ENCODE data around the gene LYSMD2.

- TF ChIP-seq NFYB (CRISPR knock-in tag; conservative IDR thresholded peaks at IDR 0.05; ENCODE audit: low read depth), result no peak
- no peak for TF ChIP-seq AFF4 (CRISPR knock-in tag; IDR thresholded peaks at IDR 0.05; ENCODE audit: borderline replicate concordance)
- TF ChIP-seq CTCF (IDR thresholded peaks at IDR 0.05), result no peak
- no peak for TF ChIP-seq GTF2I (CRISPR knock-in tag; conservative IDR thresholded peaks at IDR 0.05)
- TF ChIP-seq ZNF232 (CRISPR knock-in tag; IDR thresholded peaks at IDR 0.05), result no peak
- no peak for TF ChIP-seq ATF1 (CRISPR knock-in tag; IDR thresholded peaks at IDR 0.05)
- no peak for TF ChIP-seq TCF7 (CRISPR knock-in tag; IDR thresholded peaks at IDR 0.05; ENCODE audit: low read depth)
- no peak for TF ChIP-seq MAX (CRISPR knock-in tag; IDR thresholded peaks at IDR 0.05)
- TF ChIP-seq USF2 (CRISPR knock-in tag; IDR thresholded peaks at IDR 0.05), result no peak
Observed at GRCh38 chr15:51714162-51714561, 23.3 kb downstream of the LYSMD2 start.

Measured in WTC11 (cell line).